ENCODE data around the gene SPTBN1.

- TF ChIP-seq CTCF (conservative IDR thresholded peaks at IDR 0.05; ENCODE audit: low read depth, low read length) = no peak
- no peak for TF ChIP-seq MAZ (IDR thresholded peaks at IDR 0.05; ENCODE audit: borderline replicate concordance, low read depth, low read length)
- no peak for TF ChIP-seq POLR2A (IDR thresholded peaks at IDR 0.05; ENCODE audit: low read depth, low read length)
- no peak for TF ChIP-seq USF2 (IDR thresholded peaks at IDR 0.05; ENCODE audit: low read depth, low read length)
- TF ChIP-seq ELK1 (IDR thresholded peaks at IDR 0.05; ENCODE audit: borderline replicate concordance, low read depth, low read length) = no peak
- TF ChIP-seq RFX5 (IDR thresholded peaks at IDR 0.05; ENCODE audit: low read depth, low read length) = no peak
- no peak for TF ChIP-seq RAD21 (IDR thresholded peaks at IDR 0.05; ENCODE audit: low read length)
- TF ChIP-seq CEBPB (IDR thresholded peaks at IDR 0.05; ENCODE audit: low read depth, low read length) = no peak
- TF ChIP-seq FOS (IDR thresholded peaks at IDR 0.05; ENCODE audit: low read depth, low read length) = no peak
These were observed 147.2 kb downstream of the SPTBN1 start for GRCh38 chr2:54603357-54603756.

All from IMR-90 (cell line).